Activated naive CD4-positive, alpha-beta T cell treated with anti-CD3 and anti-CD28 coated beads, Interleukin-2, amount 50 U/mL, for 16 hours (primary cell): ENCODE data around the gene ABCC1.

Experiments
- DNase-seq: peaks from one replicate; pipeline ENCODE4 v3.0.0-alpha.2; 2020

ABCC1 gene

DNA sequence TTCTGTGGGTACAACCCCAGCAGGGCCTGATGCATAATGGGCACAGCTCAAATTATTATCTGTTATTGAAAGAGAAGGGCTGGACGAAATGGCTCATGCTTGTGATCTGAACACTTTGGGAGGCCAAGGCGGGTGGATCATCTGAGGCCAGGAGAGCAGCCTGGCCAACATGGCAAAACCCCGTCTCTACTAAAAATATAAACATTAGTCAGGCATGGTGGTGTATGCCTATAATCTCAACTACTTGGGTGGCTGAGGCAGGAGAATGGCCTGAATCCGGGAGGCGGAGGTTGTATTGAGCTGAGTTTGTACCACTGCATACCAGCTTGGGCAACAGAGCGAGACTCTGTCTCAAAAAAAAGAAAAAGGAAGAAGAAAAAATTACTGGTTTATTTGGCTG, 100.7 kb downstream of the ABCC1 start:
- DNase-seq = no peak

DNA sequence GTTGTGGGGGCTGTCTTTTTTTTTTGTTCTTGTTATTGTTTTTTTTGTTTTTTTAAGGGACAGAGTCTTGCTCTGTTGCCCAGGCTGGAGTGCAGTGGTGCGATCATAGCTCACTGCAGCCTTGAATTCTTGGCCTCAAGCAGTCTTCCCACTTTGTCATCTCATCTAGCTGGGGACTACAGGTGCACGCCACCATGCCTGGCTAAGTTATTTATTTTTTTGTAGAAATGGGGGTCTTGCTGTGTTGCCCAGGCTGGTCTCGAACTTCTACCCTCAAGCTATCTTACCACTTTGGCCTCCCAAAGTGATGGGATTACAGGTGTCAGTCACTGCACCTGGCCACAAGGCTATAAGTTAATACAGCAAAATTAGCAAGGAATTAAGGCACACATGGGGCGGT, 101.7 kb downstream of the ABCC1 start:
- DNase-seq = no peak

DNA sequence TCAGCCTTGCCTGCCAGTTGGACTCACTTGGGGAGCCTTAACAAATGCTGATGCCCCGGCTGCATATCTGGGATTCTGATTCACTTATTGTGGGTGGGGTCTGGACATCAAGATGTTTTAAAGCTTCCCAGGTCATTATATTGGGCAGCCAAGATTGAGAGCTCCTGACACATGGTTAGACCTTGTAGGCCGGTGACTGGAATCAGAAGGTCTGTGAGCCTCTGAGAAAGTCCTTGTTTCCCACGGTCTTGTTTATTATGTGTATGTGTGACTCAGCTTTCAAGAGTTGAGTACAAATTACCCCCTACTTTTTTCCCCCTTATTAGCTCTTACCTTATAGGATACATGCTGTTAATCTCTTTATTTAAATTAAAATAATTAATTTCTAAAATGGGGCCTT, 103.5 kb downstream of the ABCC1 start:
- DNase-seq = no peak

DNA sequence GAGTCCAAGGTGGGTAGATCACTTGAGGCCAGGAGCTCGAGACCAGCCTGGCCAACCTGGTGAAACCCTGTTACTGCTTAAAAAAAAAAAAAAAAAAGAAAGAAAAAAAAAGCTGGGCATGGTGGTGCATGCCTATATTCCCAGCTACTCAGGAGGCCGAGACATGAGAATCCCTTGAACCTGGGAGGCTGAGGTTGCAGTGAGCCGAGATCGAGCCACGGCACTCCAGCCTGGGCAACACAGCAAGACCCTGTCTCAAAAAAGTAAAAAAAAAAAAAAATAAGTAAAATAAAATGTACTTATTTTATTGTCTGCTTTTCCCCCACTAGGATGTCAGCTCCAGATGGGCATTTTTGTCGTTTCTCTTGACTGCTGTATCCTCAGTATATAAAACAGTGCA, 107.7 kb downstream of the ABCC1 start:
- DNase-seq = no peak

DNA sequence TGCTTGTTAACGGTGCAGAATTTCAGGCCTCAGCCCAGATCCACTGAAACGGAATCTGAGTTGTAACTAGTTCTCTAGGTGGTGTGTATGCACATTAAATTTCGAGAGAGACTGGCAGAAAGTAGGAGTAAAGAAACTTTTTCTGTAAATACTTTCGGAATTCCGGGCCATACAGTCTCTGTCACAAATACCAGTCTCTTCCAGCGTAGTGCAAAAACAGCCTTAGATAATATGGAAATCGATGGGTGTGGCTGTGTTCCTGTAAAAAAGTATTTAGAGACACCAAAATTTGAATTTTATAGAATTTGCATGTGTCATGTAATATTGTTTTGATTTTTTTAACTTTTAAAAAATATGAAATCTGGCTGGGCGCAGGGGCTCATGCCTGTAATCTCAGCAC, 109.7 kb downstream of the ABCC1 start:
- DNase-seq = no peak

DNA sequence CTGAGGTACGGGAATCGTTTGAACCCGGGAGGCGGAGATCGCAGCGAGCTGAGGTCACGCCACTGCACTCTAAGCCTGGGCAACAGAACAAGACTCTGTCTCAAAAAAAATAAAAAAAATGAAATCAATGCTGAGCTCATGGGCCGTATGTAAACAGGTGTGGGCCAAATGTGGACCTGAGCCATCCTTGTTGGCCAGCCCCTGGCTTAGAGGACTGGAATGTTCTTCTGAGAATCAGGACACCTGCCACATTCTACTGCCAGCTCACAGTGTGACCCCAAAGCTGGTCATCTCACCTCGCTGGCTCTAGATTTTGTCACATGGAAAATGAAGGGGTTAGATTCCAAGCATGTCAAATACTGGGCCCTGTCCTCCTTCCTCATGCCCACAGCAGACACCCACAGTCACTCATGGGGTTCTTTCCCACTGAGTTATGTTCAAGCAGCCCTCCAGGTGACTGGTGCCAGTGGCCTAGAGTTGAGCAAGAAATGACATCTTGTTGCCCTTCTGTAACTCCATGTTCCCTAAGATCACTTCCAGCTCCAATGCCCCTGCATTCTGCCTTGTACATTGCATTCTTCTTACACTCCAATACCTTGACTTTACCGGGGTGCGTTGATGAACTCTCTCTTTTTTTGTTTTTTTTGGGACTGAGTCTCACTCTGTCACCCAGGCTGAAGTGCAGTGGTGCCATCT, 110.6 kb downstream of the ABCC1 start:
- DNase-seq = no peak

DNA sequence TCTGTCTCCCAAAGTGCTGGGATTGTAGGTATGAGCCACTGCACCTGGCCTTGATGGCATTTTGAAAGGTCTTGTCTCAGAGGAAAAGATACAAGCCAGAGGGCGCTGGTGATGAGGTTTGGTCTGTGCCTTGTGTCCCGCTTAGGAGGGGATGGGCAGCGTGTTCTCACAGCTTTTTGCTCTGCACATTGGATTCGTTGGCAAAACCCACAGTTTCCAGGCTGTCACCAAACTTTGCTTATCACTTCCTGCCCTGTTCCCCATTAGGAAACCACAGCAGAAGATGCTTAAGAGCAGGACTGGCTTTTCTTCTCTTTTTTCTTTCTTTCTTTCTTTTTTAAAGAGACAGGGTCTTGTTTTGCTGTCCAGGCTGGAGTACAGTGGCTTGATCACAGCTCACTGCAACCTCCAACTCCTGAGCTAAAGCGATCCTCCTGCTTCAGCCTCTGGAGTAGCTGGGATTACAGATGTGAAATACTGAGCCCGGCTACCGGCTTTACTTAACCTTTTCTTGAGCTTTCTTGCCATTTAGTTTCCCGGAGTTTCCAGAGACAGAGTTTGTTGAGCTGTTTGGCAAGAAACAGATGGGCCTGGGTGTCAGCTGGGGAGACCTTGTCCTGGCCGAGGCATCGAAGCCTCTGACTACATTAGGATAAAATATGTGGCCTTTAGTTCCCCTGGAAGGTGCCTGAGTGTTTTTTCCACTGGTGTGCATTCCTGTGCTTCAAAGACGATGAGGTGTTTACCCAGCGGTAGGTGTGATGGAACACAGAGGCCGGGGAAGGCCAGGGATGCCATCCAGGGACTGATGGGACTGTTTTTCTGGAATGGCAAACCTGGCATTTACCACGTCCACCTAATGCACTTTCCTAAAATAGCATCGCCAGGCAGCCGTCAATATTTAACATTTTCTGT, 112.9 kb downstream of the ABCC1 start:
- DNase-seq = no peak

DNA sequence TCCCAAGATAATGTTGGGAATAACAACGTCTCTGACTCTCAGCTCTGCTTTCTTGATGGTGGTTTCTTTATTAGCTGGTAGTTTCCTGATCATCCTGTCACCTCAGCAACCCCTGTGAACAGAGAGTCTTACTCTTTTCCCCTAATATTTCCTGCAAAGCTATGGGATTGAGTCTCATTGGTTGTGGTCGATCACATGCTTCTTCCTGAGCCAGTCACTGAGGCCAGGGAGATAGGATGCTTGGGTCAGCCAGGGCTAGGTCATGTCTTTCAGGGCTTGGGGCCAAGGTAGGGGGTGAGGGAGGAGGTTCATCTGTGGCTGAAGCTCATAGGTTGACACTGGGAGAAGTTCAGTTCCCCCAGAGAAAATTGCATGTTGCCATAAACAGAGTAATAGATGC, 114.3 kb downstream of the ABCC1 start:
- DNase-seq = no peak

DNA sequence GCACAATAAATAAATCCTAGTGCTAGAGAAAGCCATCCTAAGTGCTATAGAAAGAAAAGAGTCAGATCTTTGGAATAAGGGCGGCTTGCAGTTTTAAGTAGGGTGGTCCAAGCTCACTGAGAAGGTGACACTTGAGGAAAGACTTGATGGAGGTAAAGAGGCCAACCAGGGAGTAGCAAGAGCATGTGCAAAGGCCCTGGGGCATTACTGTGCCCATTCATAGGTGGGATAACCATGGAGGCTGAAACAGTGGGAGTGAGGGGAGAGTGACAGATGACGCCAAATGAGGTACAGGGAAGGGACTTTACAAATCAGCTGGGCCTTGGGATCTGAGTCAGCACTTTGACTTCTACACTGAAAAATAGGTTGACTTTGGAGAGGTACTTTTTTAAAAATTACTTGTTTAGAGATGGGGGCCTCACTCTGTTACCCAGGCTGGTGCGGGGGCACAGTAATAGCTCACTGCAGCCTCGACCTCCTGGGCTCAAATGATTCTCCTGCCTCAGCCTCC, 115.5 kb downstream of the ABCC1 start:
- DNase-seq = no peak

DNA sequence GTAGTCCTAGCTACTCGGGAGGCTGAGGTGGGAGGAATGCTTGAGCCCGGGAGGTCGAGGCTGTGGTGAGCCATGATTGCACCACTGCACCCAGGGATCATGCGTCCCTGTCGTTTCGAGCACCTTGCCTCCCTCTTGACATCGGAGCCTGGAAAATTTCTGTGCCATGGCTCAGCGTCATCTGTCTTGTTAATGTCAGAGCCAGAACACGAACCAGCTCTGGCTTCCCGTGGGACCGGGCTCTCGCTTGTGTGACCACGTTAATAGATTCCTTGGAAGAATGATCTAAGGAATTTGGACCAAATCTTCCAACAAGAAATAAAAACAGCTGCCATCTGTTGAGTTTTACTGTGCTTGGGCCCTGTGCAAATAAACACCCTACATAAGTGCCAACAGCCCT, 117.7 kb downstream of the ABCC1 start:
- no peak for DNase-seq

DNA sequence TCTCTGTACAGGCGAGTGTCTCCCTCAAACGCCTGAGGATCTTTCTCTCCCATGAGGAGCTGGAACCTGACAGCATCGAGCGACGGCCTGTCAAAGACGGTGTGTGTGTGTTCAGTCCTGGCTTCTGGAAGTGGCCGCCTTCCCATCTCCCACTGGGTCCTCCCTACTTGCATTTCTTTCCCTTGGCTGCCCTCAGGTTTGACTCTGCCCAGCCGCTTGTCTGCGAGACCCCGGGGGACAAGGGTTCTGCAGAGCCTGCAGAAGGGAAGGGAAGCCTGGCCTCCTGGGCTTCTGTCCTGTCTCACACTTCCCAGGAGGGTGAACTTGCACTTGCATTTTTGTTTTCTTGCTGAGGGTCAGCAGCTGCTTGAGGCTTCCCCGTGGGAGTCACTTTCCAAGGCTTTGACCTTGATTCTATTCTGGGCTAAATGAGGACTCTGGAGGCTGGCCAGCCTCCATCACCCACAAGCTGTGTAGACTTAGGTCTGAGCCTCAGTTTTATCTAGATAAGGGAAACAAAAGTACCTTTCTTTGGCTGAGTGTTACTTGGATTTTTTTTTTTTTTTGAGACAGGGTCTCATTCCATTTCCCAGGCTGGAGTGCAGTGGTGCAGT, 122.3 kb downstream of the ABCC1 start:
- no peak for DNase-seq

DNA sequence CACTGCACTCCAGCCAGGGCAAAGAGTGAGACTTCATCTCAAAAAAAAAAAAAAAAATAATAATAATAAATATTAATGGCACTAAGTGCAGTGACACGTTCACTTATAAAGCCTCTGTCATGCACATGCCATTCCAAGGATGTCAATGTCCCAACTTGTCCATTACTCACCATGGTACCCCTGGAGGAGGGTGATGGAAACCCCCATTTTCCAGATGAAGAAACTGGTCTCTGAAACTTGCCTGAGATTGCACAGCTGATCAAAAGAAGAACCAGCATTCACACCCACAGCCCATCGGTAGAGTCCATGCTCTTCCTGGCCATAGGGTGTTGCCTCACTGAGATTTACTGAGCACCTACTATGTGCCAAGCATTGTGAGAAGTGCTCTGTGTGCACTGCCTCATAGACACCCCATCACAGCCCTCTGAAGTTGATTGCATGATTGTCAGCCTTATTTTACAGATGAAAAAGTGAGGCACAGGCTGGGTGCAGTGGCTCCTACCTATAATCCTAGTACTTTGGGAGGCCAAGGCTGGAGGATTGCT, 123.7 kb downstream of the ABCC1 start:
- no peak for DNase-seq

DNA sequence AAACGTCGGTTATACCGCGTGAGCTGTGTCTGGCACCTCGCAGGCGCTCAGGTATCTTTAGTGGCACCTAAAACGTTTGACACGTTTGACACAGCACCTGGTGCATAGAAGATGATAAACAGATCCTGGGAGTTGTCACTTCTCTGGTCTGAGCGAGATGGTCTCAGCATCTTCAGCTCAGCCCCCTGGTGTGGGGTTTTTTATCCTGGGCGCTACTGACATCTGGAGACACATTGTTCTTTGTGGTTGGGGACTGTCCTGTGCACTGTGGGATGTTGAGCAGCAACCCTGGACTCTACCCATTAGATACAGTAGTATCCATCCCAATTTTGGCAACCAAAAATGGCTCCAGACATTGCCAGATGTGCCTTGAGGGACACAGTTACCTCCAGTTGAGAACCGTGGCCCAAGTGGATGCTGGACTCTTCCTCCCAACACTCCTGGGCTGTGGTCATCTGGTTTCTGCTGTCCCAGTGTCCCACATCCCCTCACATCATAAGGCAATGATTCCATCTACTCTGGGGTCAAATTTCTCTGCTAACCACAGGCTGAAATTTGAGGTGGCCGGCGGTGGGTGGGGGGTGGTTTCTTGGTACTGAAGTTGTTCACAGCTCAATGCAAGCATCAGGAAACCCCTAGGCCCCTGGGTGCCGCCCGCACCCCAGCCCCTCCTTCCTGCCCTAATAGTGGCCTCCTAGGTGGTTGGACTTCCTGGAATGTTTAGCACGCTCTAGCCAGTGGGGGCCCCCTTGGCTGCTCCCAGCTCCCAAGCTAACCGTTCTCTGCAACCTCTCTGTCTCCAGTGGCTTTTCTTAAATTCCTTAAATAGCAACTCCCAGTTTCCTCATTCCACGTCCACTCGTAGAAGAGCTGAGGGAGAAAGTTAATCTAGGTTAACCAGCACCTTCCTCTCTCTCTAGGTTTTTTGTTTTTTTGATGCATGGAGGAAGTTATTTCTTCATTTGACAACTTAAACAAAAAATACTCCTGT, 124.8 kb downstream of the ABCC1 start:
- DNase-seq = no peak

DNA sequence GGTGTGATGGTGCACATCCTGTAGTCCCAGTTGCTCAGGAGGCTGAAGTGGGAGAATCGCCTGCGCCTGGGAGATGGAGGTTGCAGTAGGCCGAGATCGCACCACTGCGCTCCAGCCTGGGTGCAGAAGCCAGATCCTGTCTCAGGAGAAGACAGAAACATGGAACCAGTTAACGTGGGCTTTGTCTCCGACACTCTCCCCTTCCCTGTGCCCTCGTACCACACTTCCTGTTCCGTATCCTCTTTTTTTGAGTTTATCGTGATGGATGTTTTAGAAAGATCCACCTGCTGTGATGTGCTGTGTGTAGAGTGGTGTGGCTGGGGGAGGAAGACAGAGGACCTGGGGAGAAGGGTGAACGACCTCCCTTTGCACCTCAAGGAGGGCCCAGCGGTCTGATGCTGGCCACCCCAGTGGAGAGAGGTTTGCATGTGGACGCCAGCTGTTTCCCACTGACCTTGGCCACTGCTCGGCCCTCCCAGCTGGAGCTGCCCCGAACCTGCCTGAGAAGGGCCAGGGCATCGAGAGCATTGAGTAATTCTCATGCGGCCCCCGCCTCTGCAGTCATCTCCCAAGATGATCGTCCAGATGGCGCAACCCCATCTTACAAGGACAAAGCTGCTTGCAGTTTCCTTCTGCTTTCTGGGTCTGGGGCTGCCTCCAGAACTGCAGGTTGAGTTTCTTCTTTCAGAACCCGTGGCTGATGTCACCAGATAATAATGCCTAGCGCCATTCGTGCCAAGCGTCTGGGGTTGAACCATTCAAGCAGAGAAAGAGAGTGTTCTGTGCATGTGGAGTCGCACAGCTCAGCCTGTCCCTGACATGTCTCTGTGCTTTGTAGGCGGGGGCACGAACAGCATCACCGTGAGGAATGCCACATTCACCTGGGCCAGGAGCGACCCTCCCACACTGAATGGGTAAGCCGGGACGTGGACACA, 126.3 kb downstream of the ABCC1 start:
- DNase-seq = no peak

DNA sequence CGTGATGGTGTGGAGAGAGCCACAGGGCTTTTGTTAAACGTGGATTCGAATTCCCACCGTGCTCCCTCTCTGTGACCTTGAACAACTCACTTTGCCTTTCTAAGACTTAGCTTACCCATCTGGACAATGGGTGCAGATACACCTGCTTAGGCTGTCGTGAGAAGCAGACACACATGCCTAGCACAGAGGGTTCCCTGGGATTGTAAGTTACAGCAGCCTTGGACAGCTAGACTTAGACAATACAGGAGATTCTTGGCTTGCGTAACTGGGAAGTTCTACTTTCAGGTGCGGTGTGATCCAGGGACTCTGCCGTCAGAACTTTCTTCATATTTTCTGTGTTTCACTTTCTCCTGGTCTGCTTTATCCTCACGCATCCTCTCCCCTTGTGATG, 127.0 kb downstream of the ABCC1 start:
- DNase-seq = no peak

DNA sequence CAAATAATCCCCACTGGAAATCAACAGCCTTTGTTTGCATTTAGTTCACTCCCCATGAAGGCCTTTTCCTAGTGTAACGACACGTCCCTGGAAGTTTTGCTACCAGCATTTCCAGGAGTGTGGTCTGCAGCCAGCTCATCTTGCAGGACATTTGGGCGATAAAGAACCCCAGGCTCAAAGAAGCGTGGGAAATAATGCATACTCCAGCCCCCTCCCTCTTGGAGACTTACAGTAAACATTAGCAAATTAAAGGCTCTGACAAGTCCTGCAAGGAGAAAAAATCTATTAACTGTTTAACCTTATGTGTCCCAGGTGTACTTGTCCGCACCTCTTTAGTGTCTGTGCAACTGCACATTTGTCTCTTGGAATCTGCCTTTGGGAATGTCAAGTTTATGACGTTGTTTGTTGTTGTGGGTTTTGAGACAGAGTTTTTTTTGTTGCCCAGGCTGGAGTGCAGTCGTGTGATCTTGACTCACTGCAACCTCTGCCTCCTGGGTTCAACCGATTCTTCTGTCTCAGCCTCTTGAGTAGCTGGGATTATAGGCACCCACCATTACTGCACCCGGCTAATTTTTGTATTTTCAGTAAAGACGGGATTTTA, 131.1 kb downstream of the ABCC1 start:
- DNase-seq = no peak

DNA sequence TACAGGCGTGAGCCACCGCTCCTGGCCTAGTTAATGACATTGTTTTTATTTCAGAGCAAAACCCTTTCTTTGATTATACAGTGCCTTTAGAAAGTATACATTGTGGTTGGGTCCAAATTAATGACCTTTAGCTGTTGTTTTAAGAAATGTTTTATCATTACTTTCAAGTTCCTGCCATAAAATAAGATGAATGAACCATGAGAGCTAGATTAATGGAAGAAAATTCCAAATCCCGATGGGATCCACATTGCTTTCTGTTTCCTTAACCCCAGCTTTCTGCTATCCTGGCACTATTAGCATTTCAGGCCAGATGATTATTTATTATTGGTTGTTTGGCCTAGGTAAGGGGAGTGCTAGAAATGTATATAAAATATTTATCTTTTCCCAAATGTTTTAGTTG, 131.7 kb downstream of the ABCC1 start:
- no peak for DNase-seq

DNA sequence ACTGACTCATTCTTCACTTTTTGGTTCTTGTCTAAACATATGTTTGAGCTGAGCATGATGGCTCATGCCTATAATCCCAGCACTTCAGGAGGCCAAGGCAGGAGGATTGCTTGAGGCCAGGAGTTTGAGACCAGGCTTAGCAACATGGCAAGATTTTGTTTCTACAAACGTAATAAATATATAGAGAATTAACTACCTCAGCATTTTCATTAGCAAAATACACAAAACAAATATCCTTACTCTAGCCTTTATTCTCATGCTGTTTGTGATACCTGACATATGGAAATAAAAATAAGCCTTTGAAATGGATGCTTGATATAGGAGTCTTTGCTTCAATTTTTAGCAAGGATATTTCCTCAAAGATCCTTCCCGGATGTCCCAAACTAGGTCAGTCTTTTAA, 132.8 kb downstream of the ABCC1 start:
- DNase-seq = no peak

DNA sequence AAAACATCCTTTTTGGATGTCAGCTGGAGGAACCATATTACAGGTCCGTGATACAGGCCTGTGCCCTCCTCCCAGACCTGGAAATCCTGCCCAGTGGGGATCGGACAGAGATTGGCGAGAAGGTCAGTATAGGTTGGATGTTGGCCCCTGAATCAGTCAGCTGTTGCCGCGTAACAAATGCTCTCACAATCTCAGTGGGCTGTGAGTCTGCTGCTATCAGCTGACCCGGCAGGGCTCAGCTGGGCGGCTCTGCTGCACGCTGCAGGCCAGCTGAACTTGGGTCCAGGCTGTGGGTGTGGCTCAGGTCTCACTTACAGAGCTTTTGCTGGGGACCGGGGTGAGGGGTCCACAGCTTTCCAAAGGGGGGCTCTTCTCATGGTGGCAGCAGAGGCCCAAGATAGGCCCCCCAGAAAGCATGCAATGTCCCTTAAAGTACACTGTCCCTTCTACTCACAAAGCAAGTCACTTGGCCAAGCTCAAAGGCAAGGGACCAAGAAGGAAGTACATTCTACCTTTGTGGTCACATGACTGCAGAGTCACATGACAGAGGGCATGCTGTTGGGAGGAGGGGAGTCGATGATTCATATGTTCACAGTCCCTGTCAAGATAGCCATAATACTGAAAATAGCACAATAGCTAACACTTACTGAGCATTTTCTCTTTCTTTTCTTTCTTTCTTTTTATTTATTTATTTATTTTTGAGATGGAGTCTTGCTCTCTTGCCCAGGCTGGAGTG, 134.2 kb downstream of the ABCC1 start:
- peak; percentile 19 for DNase-seq

DNA sequence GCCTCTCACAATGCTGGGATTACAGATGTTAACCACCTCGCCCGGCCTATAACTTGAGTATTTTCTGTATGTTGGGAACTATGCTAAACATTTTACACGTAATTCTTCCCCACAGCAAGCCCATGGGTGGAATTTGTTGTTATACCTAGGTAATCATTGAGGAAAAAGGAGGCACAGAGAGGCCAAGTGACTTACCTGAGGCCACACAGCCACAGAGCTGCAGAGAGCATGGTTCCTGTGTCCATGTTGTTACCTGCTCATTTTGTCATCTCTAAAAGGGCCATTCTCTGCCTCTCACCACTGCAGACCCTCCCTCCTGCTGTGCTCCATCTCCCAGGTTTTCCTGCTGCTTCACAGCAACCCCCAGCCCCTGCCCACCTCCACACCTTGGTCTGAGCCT, 135.5 kb downstream of the ABCC1 start:
- no peak for DNase-seq
